Mesendoderm (in vitro differentiated cells): ENCODE results near the gene MTMR11.
A peak's percentile ranks its signal among the peaks of the same experiment; 100 is the strongest.

ENCODE experiments used
- DNase-seq: peaks from one replicate; pipeline ENCODE4 v3.0.0; 2013
- H2AK5ac ChIP-seq: 2 replicates; pipeline ENCODE4 v1.6.1; 2013; ENCODE audit warnings: low read length, inconsistent platforms
- H2BK120ac ChIP-seq: 2 replicates; pipeline ENCODE4 v1.6.1; 2013; ENCODE audit warnings: low read depth, mild to moderate bottlenecking, low read length, moderate library complexity, mixed read lengths
- H2BK15ac ChIP-seq: replicated peaks from 2 replicates; pipeline ENCODE4 v1.6.1; 2013; ENCODE audit warnings: low read depth, mild to moderate bottlenecking, moderate library complexity
- H2BK5ac ChIP-seq: 2 replicates; pipeline ENCODE4 v1.6.1; 2013; ENCODE audit warnings: low read length, inconsistent platforms
- H3K18ac ChIP-seq: 2 replicates; pipeline ENCODE4 v1.6.1; 2013; ENCODE audit warnings: mild to moderate bottlenecking, low read length, mixed read lengths
- H3K23ac ChIP-seq: one replicate; pipeline ENCODE4 v1.6.1; 2013; ENCODE audit warnings: low read length
- H3K27ac ChIP-seq: 2 replicates; pipeline ENCODE4 v1.5.1; 2013; ENCODE audit warnings: low read depth, mild to moderate bottlenecking, inconsistent platforms, low read length, moderate library complexity
- H3K27me3 ChIP-seq: 2 replicates; pipeline ENCODE4 v1.6.1; 2013; ENCODE audit warnings: low read length, control low read depth, mild to moderate bottlenecking, inconsistent platforms; ENCODE audit not compliant: insufficient read depth, poor library complexity
- H3K36me3 ChIP-seq: 2 replicates; pipeline ENCODE4 v1.6.1; 2013; ENCODE audit warnings: low read length, inconsistent platforms; ENCODE audit not compliant: control insufficient read depth, insufficient read depth
- H3K4ac ChIP-seq: one replicate; pipeline ENCODE4 v1.6.1; 2013; ENCODE audit warnings: low read depth, mild to moderate bottlenecking, low read length, moderate library complexity
- H3K4me1 ChIP-seq: 2 replicates; pipeline ENCODE4 v1.6.1; 2013; ENCODE audit warnings: low read depth, low read length, inconsistent platforms; ENCODE audit not compliant: control insufficient read depth
- H3K4me2 ChIP-seq: 2 replicates; pipeline ENCODE4 v1.6.1; 2013; ENCODE audit warnings: low read length
- H3K4me3 ChIP-seq: 2 replicates; pipeline ENCODE4 v1.5.1; 2013; ENCODE audit warnings: mild to moderate bottlenecking, low read length
- H3K56ac ChIP-seq: one replicate; pipeline ENCODE4 v1.6.1; 2013; ENCODE audit warnings: low read length
- H3K79me1 ChIP-seq: 2 replicates; pipeline ENCODE4 v1.6.1; 2013; ENCODE audit warnings: low read length, inconsistent platforms
- H3K79me2 ChIP-seq: 2 replicates; pipeline ENCODE4 v1.6.1; 2013; ENCODE audit warnings: mild to moderate bottlenecking, low read length; ENCODE audit not compliant: control insufficient read depth, insufficient read depth
- H3K9ac ChIP-seq: 2 replicates; pipeline ENCODE4 v1.6.1; 2013; ENCODE audit warnings: low read length, inconsistent platforms
- H4K5ac ChIP-seq: one replicate; pipeline ENCODE4 v1.6.1; 2013; ENCODE audit warnings: low read length
- H4K8ac ChIP-seq: one replicate; pipeline ENCODE4 v1.6.1; 2013; ENCODE audit warnings: low read depth, mild to moderate bottlenecking, control low read depth, low read length, moderate library complexity
- WGBS: extraction: QIAGEN DNeasy Blood & Tissue Kit; methylation state at CpG from one replicate; pipeline ENCODE4 v1.1.7; 2013; ENCODE audit warnings: low lambda C conversion rate, missing lambda C conversion rate; ENCODE audit not compliant: insufficient coverage; ENCODE audit errors: extremely low coverage; 5-methylcytosine and 5-hydroxymethylcytosine counted together

MTMR11 gene

GRCh38 chr1:149914545-149914944, 22.1 kb downstream of the MTMR11 start:
- Histone ChIP-seq H3K9ac (no peak overlapping the region), H2BK5ac (no peak overlapping the region), H4K5ac (no peak overlapping the region), H3K27me3 (no peaks in the 10 kb centered on the region), H3K4me1 (peaks cover 11% of the 10 kb centered on the region), H3K79me2 (peaks cover 2% of the 10 kb centered on the region), H3K56ac (no peak overlapping the region), H2AK5ac (no peak overlapping the region), H3K4ac (no peak overlapping the region), H3K79me1 (peaks cover 9% of the 10 kb centered on the region), H3K27ac (no peak overlapping the region), H3K4me3 (no peak overlapping the region), H2BK15ac (no peak overlapping the region), H3K4me2 (no peak overlapping the region), H3K36me3 (peaks cover 4% of the 10 kb centered on the region), H3K23ac (no peak overlapping the region), H2BK120ac (no peak overlapping the region), H4K8ac (no peak overlapping the region), H3K18ac (no peak overlapping the region)
- DNase-seq: no peak
- WGBS: no CpG with 5 or more reads among the region's 1 CpG

GRCh38 chr1:149906570-149907075, 30.1 kb downstream of the MTMR11 start:
- Histone ChIP-seq H2BK120ac (no peak overlapping the region), H3K4me3 (no peak overlapping the region), H3K79me2 (no peaks in the 10 kb centered on the region), H3K4me2 (no peak overlapping the region), H4K8ac (no peak overlapping the region), H2BK5ac (no peak overlapping the region), H3K27me3 (no peaks in the 10 kb centered on the region), H3K9ac (no peak overlapping the region), H4K5ac (no peak overlapping the region), H2AK5ac (no peak overlapping the region), H3K18ac (no peak overlapping the region), H3K4me1 (no peaks in the 10 kb centered on the region), H3K56ac (no peak overlapping the region), H3K23ac (no peak overlapping the region), H3K4ac (no peak overlapping the region), H2BK15ac (no peak overlapping the region), H3K27ac (no peak overlapping the region), H3K79me1 (no peaks in the 10 kb centered on the region), H3K36me3 (peaks cover 4% of the 10 kb centered on the region)
- no CpG with 5 or more reads among the region's 10 CpGs for WGBS
- DNase-seq: no peak

GRCh38 chr1:149903836-149904491, 32.7 kb downstream of the MTMR11 start:
- H3K27me3 ChIP-seq: no peaks in the 10 kb centered on the region
- H2AK5ac ChIP-seq: no peak overlapping the region
- no peak overlapping the region for H2BK120ac ChIP-seq
- H3K4me3 ChIP-seq: no peak overlapping the region
- WGBS: no CpG with 5 or more reads among the region's 5 CpGs
- no peak overlapping the region for H3K23ac ChIP-seq
- H3K79me1 ChIP-seq: no peaks in the 10 kb centered on the region
- no peaks in the 10 kb centered on the region for H3K36me3 ChIP-seq
- no peak overlapping the region for H3K27ac ChIP-seq
- no peaks in the 10 kb centered on the region for H3K4me1 ChIP-seq
- peak overlapping the region; percentile 7 for H3K56ac ChIP-seq
- H4K8ac ChIP-seq: no peak overlapping the region
- peak; percentile 26 for DNase-seq
- no peak overlapping the region for H4K5ac ChIP-seq
- H3K4me2 ChIP-seq: no peak overlapping the region
- no peak overlapping the region for H3K9ac ChIP-seq
- no peak overlapping the region for H2BK15ac ChIP-seq
- H3K4ac ChIP-seq: no peak overlapping the region
- no peak overlapping the region for H2BK5ac ChIP-seq
- no peak overlapping the region for H3K18ac ChIP-seq
- H3K79me2 ChIP-seq: no peaks in the 10 kb centered on the region

DNA sequence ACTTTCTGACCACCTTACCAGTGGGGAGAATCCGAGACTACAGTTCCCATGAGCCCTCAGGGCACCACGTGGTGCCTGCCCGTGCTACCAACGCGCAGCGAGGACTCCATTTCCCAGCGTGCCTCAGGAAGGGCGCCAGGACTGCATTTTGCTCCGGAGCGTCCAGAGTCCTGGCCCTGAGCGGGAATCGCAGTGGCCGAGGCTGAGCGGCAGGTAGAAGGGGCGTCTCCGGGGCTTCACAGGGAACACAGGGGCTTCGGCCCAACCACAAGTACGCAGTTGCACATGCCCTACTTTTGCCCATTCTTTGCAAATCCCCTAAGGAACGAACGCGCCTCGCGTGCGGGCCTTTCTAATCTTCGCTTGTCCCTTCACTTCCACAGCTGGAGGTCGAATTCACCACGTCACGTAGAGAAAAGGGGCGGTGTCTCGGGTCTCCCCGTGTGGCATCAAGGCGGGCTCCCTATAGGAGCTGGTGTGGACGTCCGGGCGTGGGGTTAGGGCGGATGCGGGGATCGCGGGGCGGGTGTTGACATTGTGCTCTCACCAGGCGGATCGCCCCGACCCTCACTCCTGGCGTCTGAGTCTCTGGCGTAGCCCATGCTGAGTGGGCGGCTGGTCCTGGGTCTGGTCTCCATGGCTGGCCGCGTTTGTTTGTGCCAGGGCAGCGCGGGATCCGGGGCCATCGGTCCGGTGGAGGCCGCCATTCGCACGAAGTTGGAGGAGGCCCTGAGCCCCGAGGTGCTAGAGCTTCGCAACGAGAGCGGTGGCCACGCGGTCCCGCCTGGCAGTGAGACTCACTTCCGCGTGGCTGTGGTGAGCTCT, 37.0 kb downstream of the MTMR11 start, which contains the start of gene BOLA1:
BOLA1 (plus strand) TSS at position 109 of the 825 bp plus-strand sequence; CDS start at position 601, 492 bp downstream.
- no peaks in the 10 kb centered on the region for H3K79me1 ChIP-seq
- H3K18ac ChIP-seq: no peak within 1 kb of the TSS
- H3K4me3 ChIP-seq: peak within 1 kb of the TSS; percentile 76
- DNase-seq: peak; percentile 98
- H3K4me2 ChIP-seq: peak within 1 kb of the TSS; percentile 93
- no peak within 1 kb of the TSS for H4K5ac ChIP-seq
- H3K23ac ChIP-seq: peak within 1 kb of the TSS; percentile 80
- WGBS: no CpG with 5 or more reads among the region's 65 CpGs
- no peak within 1 kb of the TSS for H2BK15ac ChIP-seq
- no peaks in the 10 kb centered on the region for H3K36me3 ChIP-seq
- no peaks in the 10 kb centered on the region for H3K27me3 ChIP-seq
- no peak within 1 kb of the TSS for H2BK5ac ChIP-seq
- no peaks in the 10 kb centered on the region for H3K4me1 ChIP-seq
- no peak within 1 kb of the TSS for H2BK120ac ChIP-seq
- H3K56ac ChIP-seq: peak within 1 kb of the TSS; percentile 97
- H3K79me2 ChIP-seq: no peaks in the 10 kb centered on the region
- H3K9ac ChIP-seq: peak within 1 kb of the TSS; percentile 83
- no peak within 1 kb of the TSS for H3K27ac ChIP-seq
- H4K8ac ChIP-seq: no peak within 1 kb of the TSS
- peak within 1 kb of the TSS; percentile 11 for H2AK5ac ChIP-seq
- peak within 1 kb of the TSS; percentile 40 for H3K4ac ChIP-seq

- no peak overlapping the region for H4K8ac ChIP-seq
- H3K23ac ChIP-seq: no peak overlapping the region
- WGBS: no CpG with 5 or more reads among the region's 4 CpGs
- no peak overlapping the region for H3K9ac ChIP-seq
- H2BK5ac ChIP-seq: no peak overlapping the region
- no peak overlapping the region for H3K27ac ChIP-seq
- no peak overlapping the region for H3K56ac ChIP-seq
- H3K18ac ChIP-seq: no peak overlapping the region
- H2BK15ac ChIP-seq: no peak overlapping the region
- H3K27me3 ChIP-seq: no peaks in the 10 kb centered on the region
- H2BK120ac ChIP-seq: no peak overlapping the region
- H2AK5ac ChIP-seq: no peak overlapping the region
- DNase-seq: no peak
- H3K36me3 ChIP-seq: no peaks in the 10 kb centered on the region
- H3K4me2 ChIP-seq: no peak overlapping the region
- H4K5ac ChIP-seq: no peak overlapping the region
- H3K4me3 ChIP-seq: no peak overlapping the region
- H3K4ac ChIP-seq: no peak overlapping the region
- H3K79me2 ChIP-seq: no peaks in the 10 kb centered on the region
- H3K79me1 ChIP-seq: no peaks in the 10 kb centered on the region
- H3K4me1 ChIP-seq: no peaks in the 10 kb centered on the region
Observed at GRCh38 chr1:149896575-149896974, 40.1 kb downstream of the MTMR11 start.
